Right lobe of liver (tissue), 6 donors: ENCODE data around the gene COL6A5. TPM values are rescaled to one million over a fixed set of nuclear protein-coding genes. Genes with fewer than 3 reads are reported as not detected.
"Not testable (repeated sequence)": the region's sequence is repeated elsewhere in the genome, so short reads cannot be mapped to it uniquely, and the experiment has no call there.

Source experiments
- ATAC-seq, 4 donors: fragments of 200-7000 bp; cut with Tn5 transposase; one replicate each; pipeline ENCODE4 v1.9.1; 2020; ENCODE audit warnings: mild to moderate bottlenecking in 4 of 4, moderate library complexity in 4 of 4
- DNase-seq, 3 donors: peaks; one replicate each; pipeline ENCODE4 v3.0.0-alpha.2; 2020
- H3K27ac ChIP-seq, 3 donors: fragments of 200-600 bp; one replicate each; pipeline ENCODE4 v1.8.0; 2022
- H3K27me3 ChIP-seq, 2 donors: fragments of 200-600 bp; one replicate each; pipeline ENCODE4 v1.8.0; 2022
- H3K36me3 ChIP-seq, 4 donors: fragments of 200-600 bp; sonication (generic) in 1 of 4; one replicate each; pipeline versions ENCODE4 v1.5.1 to v1.8.0; 2017 to 2022; ENCODE audit warnings: control low read depth in 1 of 4
- H3K4me1 ChIP-seq, 4 donors: fragments of 200-600 bp; sonication (generic) in 1 of 4; one replicate each; pipeline versions ENCODE4 v1.5.1 to v1.8.0; 2017 to 2022; ENCODE audit warnings: control low read depth in 1 of 4
- H3K4me3 ChIP-seq, 3 donors: fragments of 200-600 bp; one replicate each; pipeline ENCODE4 v1.8.0; 2022
- H3K9me3 ChIP-seq, 4 donors: fragments of 200-600 bp; sonication (generic) in 1 of 4; one replicate each; pipeline versions ENCODE4 v1.5.1 to v1.8.0; 2017 to 2022; ENCODE audit warnings: control low read depth in 1 of 4
- CTCF ChIP-seq, 4 donors: fragments of 200-600 bp in 3 of 4; fragments of 450-650 bp in 1 of 4; IDR thresholded peaks; one replicate each; pipeline versions ENCODE4 v1.5.1 to v1.8.0; 2016 to 2022; ENCODE audit warnings: antibody characterized with exemption in 4 of 4, mild to moderate bottlenecking in 2 of 4
- POLR2A ChIP-seq: fragments of 450-650 bp; IDR thresholded peaks from one replicate; pipeline ENCODE4 v1.6.1; 2017; ENCODE audit warnings: antibody characterized with exemption, mild to moderate bottlenecking
- WGBS: methylation state at CpG from one replicate; pipeline ENCODE4 v1.1.6; 2018; ENCODE audit warnings: low coverage, low lambda C conversion rate; ENCODE audit not compliant: insufficient coverage; ENCODE audit errors: missing lambda C conversion rate; 5-methylcytosine and 5-hydroxymethylcytosine counted together
- intact Hi-C, 2 donors: fragments of 100-400 bp; cut with DNase I; formaldehyde crosslinking; loops; one replicate each; pipeline versions ENCODE4 v1.11.2 to v1.14.1; 2022
- total RNA-seq, 6 experiments: library from RNA; depleted of rRNA in 2 of 6; stranded (reverse); fragments of >200 nt in 2 of 6; fragmentation: NEBNext Ultra II Directional in 3 of 6; extraction: Animal tissue kit (Norgen Biotek cat#: 25700) in 3 of 6; gene quantifications; one replicate each; pipeline versions ENCODE4 v1.1.0 to v1.2.4, GENCODE V29; 2016 to 2023
- donor health status: DM: no; HTN: yes; CAD: no.
- donor health status: DM: no; HTN: no; CAD: no.
- donor health status: DM: no; HTN: no; CAD: no.
- donor health status: DM: no; HTN: yes; CAD: no.
- donor health status: DM: no; HTN: yes; CAD: no.

The COL6A5 gene
- total RNA-seq, 6 experiments from 2014 or later = not detected

GRCh38 chr3:130405956-130406355 is 60.5 kb downstream of the COL6A5 start:
- TF ChIP-seq CTCF (IDR thresholded peaks at IDR 0.05) = no peak
- TF ChIP-seq POLR2A = no peak
- Histone ChIP-seq H3K36me3 (no peaks in the 10 kb centered on the region), H3K4me3 (no peak overlapping the region), H3K4me1 (no peaks in the 10 kb centered on the region), H3K27ac (no peak overlapping the region), H3K27me3 (no peaks in the 10 kb centered on the region), H3K9me3 (no peaks in the 10 kb centered on the region)
- no peak for DNase-seq
- no peak for ATAC-seq
- intact Hi-C loops = no loop called here
- 45% methylated on average over 3 of the region's 3 CpGs for WGBS

- intact Hi-C loops, H3K4me1 ChIP-seq: not testable (repeated sequence)
- WGBS = 53% methylated on average over 7 of the region's 10 CpGs
Observed at GRCh38 chr3:130408253-130408652, 62.8 kb downstream of the COL6A5 start.

GRCh38 chr3:130411320-130411719 is 65.8 kb downstream of the COL6A5 start:
- ATAC-seq (no peak), DNase-seq (no peak)
- Histone ChIP-seq H3K27ac (no peak overlapping the region), H3K4me3 (no peak overlapping the region), H3K9me3 (no peaks in the 10 kb centered on the region), H3K4me1 (no peaks in the 10 kb centered on the region), H3K36me3 (no peaks in the 10 kb centered on the region), H3K27me3 (no peaks in the 10 kb centered on the region)
- intact Hi-C loops = no loop called here
- TF ChIP-seq CTCF (IDR thresholded peaks at IDR 0.05) (no peak), POLR2A (no peak)

More at GRCh38 chr3:130408253-130408652, 62.8 kb downstream of the COL6A5 start:
- not testable (repeated sequence) for H3K27ac ChIP-seq, DNase-seq, H3K4me3 ChIP-seq, H3K36me3 ChIP-seq, ATAC-seq, H3K27me3 ChIP-seq, H3K9me3 ChIP-seq

- TF ChIP-seq POLR2A (no peak), CTCF (IDR thresholded peaks at IDR 0.05) (no peak)
- H3K36me3 ChIP-seq = no peaks in the 10 kb centered on the region
Observed at GRCh38 chr3:130412991-130413560, 67.6 kb downstream of the COL6A5 start.

GRCh38 chr3:130414457-130414856 is 69.0 kb downstream of the COL6A5 start:
- ATAC-seq (no peak), DNase-seq (no peak)
- 26% methylated on average over 4 of the region's 4 CpGs for WGBS

More at GRCh38 chr3:130412991-130413560, 67.6 kb downstream of the COL6A5 start:
- Histone ChIP-seq H3K27me3 (no peaks in the 10 kb centered on the region), H3K4me3 (no peak overlapping the region), H3K27ac (no peak overlapping the region), H3K9me3 (no peaks in the 10 kb centered on the region), H3K4me1 (no peaks in the 10 kb centered on the region)
- WGBS = 0% methylated on average over 1 of the region's 1 CpG
- ATAC-seq (no peak), DNase-seq (no peak)
- intact Hi-C loops = no loop called here

More at GRCh38 chr3:130414457-130414856, 69.0 kb downstream of the COL6A5 start:
- Histone ChIP-seq H3K4me1 (no peaks in the 10 kb centered on the region), H3K9me3 (no peaks in the 10 kb centered on the region), H3K36me3 (no peaks in the 10 kb centered on the region), H3K4me3 (no peak overlapping the region), H3K27ac (no peak overlapping the region), H3K27me3 (no peaks in the 10 kb centered on the region)
- TF ChIP-seq POLR2A = no peak
- no peak for TF ChIP-seq CTCF (IDR thresholded peaks at IDR 0.05)
- intact Hi-C loops = no loop called here
